OCI-LY1 (cell line): ENCODE measurements around the gene ERGIC1.

Source experiments
- CTCF ChIP-seq: fragments of 200-600 bp; sonication (generic), shearing (Covaris generic); IDR thresholded peaks from 2 replicates; pipeline ENCODE4 v1.5.1; 2017; ENCODE audit warnings: mild to moderate bottlenecking, antibody characterized with exemption, low read length, moderate library complexity, mixed read lengths
- EZH2 ChIP-seq: fragments of 200-600 bp; sonication (generic), shearing (Covaris generic); IDR thresholded peaks from 2 replicates; pipeline ENCODE4 v1.8.0; 2017; ENCODE audit warnings: borderline replicate concordance, mixed run types, mild to moderate bottlenecking, antibody characterized with exemption, low read length, moderate library complexity, mixed read lengths

- no peak for TF ChIP-seq CTCF
- TF ChIP-seq EZH2, result no peak
These were observed 109.3 kb downstream of the ERGIC1 start for GRCh38 chr5:172943283-172943841.
